H9 (cell line): ENCODE measurements around the gene SLC23A3. TPM values are rescaled to one million over a fixed set of nuclear protein-coding genes. Genes with fewer than 3 reads are reported as not detected.
A peak's percentile ranks its signal among the peaks of the same experiment; 100 is the strongest.

Experiments
- DNase-seq: peaks from one replicate; pipeline ENCODE4 v3.0.0-alpha.2; 2017
- H2AFZ ChIP-seq: one replicate; pipeline ENCODE4 v1.6.1; 2013; ENCODE audit warnings: mild to moderate bottlenecking, low read length, control low read depth, moderate library complexity
- H2AK5ac ChIP-seq: 2 replicates; pipeline ENCODE4 v1.6.1; 2013; ENCODE audit warnings: low read length, control low read depth, mixed read lengths; ENCODE audit not compliant: insufficient read length
- H2BK120ac ChIP-seq: one replicate; pipeline ENCODE4 v1.6.1; 2013; ENCODE audit warnings: low read depth, mild to moderate bottlenecking, low read length, control low read depth, inconsistent platforms; ENCODE audit not compliant: poor library complexity, severe bottlenecking
- H2BK12ac ChIP-seq: 2 replicates; pipeline ENCODE4 v1.6.1; 2013; ENCODE audit warnings: low read length, control low read depth, mixed read lengths, low read depth; ENCODE audit not compliant: insufficient read length
- H2BK15ac ChIP-seq: 2 replicates; pipeline ENCODE4 v1.6.1; 2013; ENCODE audit warnings: low read depth, low read length, control low read depth
- H2BK20ac ChIP-seq: one replicate; pipeline ENCODE4 v1.6.1; 2013; ENCODE audit warnings: low read depth, mild to moderate bottlenecking, low read length, control low read depth, inconsistent platforms; ENCODE audit not compliant: poor library complexity, severe bottlenecking
- H2BK5ac ChIP-seq: 2 replicates; pipeline ENCODE4 v1.6.1; 2013; ENCODE audit warnings: low read length, control low read depth, mixed read lengths; ENCODE audit not compliant: insufficient read length
- H3K14ac ChIP-seq: 2 replicates; pipeline ENCODE4 v1.6.1; 2013; ENCODE audit warnings: low read length, control low read depth; ENCODE audit not compliant: insufficient read depth
- H3K18ac ChIP-seq: 2 replicates; pipeline ENCODE4 v1.6.1; 2013; ENCODE audit warnings: low read depth, mild to moderate bottlenecking, mixed read lengths, low read length, control low read depth; ENCODE audit not compliant: insufficient read length
- H3K23ac ChIP-seq: 2 replicates; pipeline ENCODE4 v1.6.1; 2013; ENCODE audit warnings: low read length, control low read depth, mixed read lengths, low read depth; ENCODE audit not compliant: insufficient read length
- H3K23me2 ChIP-seq: 2 replicates; pipeline ENCODE4 v1.6.1; 2013; ENCODE audit warnings: low read depth, mild to moderate bottlenecking, mixed read lengths, low read length, control low read depth; ENCODE audit not compliant: insufficient read length, poor library complexity, severe bottlenecking
- H3K27ac ChIP-seq: 2 replicates; pipeline ENCODE4 v1.5.1; 2013; ENCODE audit warnings: low read length, control low read depth, mixed read lengths, low read depth; ENCODE audit not compliant: insufficient read length
- H3K27me3 ChIP-seq: 2 replicates; pipeline ENCODE4 v1.6.1; 2013; ENCODE audit warnings: low read length, control low read depth, inconsistent platforms; ENCODE audit not compliant: insufficient read depth
- H3K4ac ChIP-seq: 2 replicates; pipeline ENCODE4 v1.6.1; 2013; ENCODE audit warnings: low read depth, mild to moderate bottlenecking, control low read depth, inconsistent platforms, low read length, moderate library complexity
- H3K4me1 ChIP-seq: 2 replicates; pipeline ENCODE4 v1.6.1; 2013; ENCODE audit warnings: low read length, control low read depth, inconsistent platforms; ENCODE audit not compliant: insufficient read depth
- H3K4me2 ChIP-seq: 2 replicates; pipeline ENCODE4 v1.6.1; 2013; ENCODE audit warnings: low read length, control low read depth, mixed read lengths; ENCODE audit not compliant: insufficient read length, insufficient read depth
- H3K56ac ChIP-seq: 2 replicates; pipeline ENCODE4 v1.6.1; 2013; ENCODE audit warnings: low read depth, mild to moderate bottlenecking, mixed read lengths, low read length, control low read depth; ENCODE audit not compliant: insufficient read length
- H3K79me1 ChIP-seq: 2 replicates; pipeline ENCODE4 v1.6.1; 2013; ENCODE audit warnings: low read depth, mild to moderate bottlenecking, moderate library complexity, low read length, control low read depth, inconsistent platforms; ENCODE audit not compliant: insufficient read depth, poor library complexity, severe bottlenecking
- H3K79me2 ChIP-seq: 2 replicates; pipeline ENCODE4 v1.6.1; 2013; ENCODE audit warnings: low read length, control low read depth, inconsistent platforms; ENCODE audit not compliant: insufficient read depth
- H3K9ac ChIP-seq: 2 replicates; pipeline ENCODE4 v1.6.1; 2013; ENCODE audit warnings: low read length, control low read depth, mixed read lengths; ENCODE audit not compliant: insufficient read length; ENCODE audit errors: extremely low read depth
- H3K9me3 ChIP-seq: one replicate; pipeline ENCODE4 v1.6.1; 2013; ENCODE audit warnings: low read depth, low read length, inconsistent platforms; ENCODE audit not compliant: control insufficient read depth
- H3T11ph ChIP-seq: one replicate; pipeline ENCODE4 v1.6.1; 2013; ENCODE audit warnings: mild to moderate bottlenecking, low read length, control low read depth, inconsistent platforms
- H4K20me1 ChIP-seq: one replicate; pipeline ENCODE4 v1.6.1; 2013; ENCODE audit not compliant: control insufficient read depth, insufficient read length, insufficient read depth
- H4K5ac ChIP-seq: 2 replicates; pipeline ENCODE4 v1.6.1; 2013; ENCODE audit warnings: low read depth, mild to moderate bottlenecking, mixed read lengths, low read length, control low read depth; ENCODE audit not compliant: insufficient read length
- H4K8ac ChIP-seq: replicated peaks from 2 replicates; pipeline ENCODE4 v1.6.1; 2013; ENCODE audit warnings: low read length, control low read depth, mixed read lengths, low read depth; ENCODE audit not compliant: insufficient read length
- H4K91ac ChIP-seq: 2 replicates; pipeline ENCODE4 v1.6.1; 2013; ENCODE audit warnings: low read depth, mild to moderate bottlenecking, moderate library complexity, mixed read lengths, low read length, control low read depth; ENCODE audit not compliant: insufficient read length
- H3K27ac Mint-ChIP-seq, 3 experiments: 2 replicates in 2 of 3; 3 replicates in 1 of 3; pipeline ENCODE4 v1.8.0; 2020 to 2021; ENCODE audit warnings: mixed read lengths in 3 of 3, mild to moderate bottlenecking in 1 of 3, moderate library complexity in 1 of 3
- H3K27me3 Mint-ChIP-seq: 2 replicates; pipeline ENCODE4 v1.8.0; 2021; ENCODE audit warnings: low read depth, mild to moderate bottlenecking, moderate library complexity, mixed read lengths
- H3K36me3 Mint-ChIP-seq, 3 experiments: 2 replicates in 2 of 3; 3 replicates in 1 of 3; pipeline ENCODE4 v1.8.0; 2020 to 2021; ENCODE audit warnings: low read depth in 3 of 3, mixed read lengths in 3 of 3; ENCODE audit not compliant: insufficient read depth in 1 of 3
- H3K4me1 Mint-ChIP-seq, 2 experiments: 2 replicates each; pipeline ENCODE4 v1.8.0; 2020; ENCODE audit warnings: mixed read lengths in 2 of 2
- H3K4me3 Mint-ChIP-seq, 2 experiments: 2 replicates in 1 of 2; 3 replicates in 1 of 2; pipeline ENCODE4 v1.8.0; 2020 to 2021; ENCODE audit warnings: mild to moderate bottlenecking in 2 of 2, mixed read lengths in 2 of 2, moderate library complexity in 1 of 2
- H3K9me3 Mint-ChIP-seq, 2 experiments: 2 replicates in 1 of 2; 3 replicates in 1 of 2; pipeline ENCODE4 v1.8.0; 2020; ENCODE audit warnings: mild to moderate bottlenecking in 2 of 2, mixed read lengths in 2 of 2, moderate library complexity in 1 of 2
- CTCF ChIP-seq: fragments of 200-600 bp; sonication (generic); conservative IDR thresholded peaks from 3 replicates; pipeline ENCODE4 v1.8.0; 2021; ENCODE audit warnings: antibody characterized with exemption, mild to moderate bottlenecking
- WGBS: extraction: QIAGEN DNeasy Blood & Tissue Kit; methylation state at CpG from one replicate; pipeline ENCODE4 v1.1.7; 2013; ENCODE audit warnings: missing lambda C conversion rate, low lambda C conversion rate, mixed read lengths; ENCODE audit not compliant: insufficient read length; ENCODE audit errors: extremely low coverage; 5-methylcytosine and 5-hydroxymethylcytosine counted together
- total RNA-seq: library from RNA; stranded (reverse); gene quantifications from 2 replicates; pipeline ENCODE4 v1.2.1, GENCODE V29; 2021

Gene SLC23A3
- total RNA-seq, 1 experiment from 2014 or later: 1.2 TPM

DNA sequence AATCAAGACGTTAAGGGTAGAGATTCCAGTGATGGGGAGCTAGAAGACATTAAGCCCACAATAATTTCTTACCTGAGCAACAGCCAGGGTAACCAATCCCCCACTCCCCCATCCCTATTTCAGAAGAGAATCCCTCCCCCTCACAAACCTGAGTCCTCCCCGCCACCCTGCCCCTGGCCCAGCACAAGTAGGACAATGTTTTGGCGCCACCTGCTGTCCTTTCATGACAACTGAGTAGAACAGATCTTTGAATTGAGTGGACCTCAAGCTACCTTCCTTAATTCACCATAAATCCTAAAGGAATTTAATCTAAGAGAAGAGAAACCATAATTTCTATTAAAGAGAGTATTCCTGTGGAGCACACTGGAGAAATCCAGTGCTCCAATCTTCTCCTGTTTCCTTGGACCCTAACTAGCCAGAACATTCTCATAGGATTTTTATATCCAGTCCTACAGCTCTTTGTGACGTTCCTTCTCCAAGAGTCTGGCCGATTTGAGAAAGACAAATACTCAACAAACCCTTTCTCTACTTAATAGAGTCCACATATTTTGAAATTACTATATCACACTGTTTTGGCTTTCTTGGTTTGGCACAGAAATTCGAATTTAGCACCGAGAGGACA, 50.3 kb downstream of the SLC23A3 start:
- H3K27me3 Mint-ChIP-seq: no peaks in the 10 kb centered on the region
- H3K4me3 Mint-ChIP-seq: no peak overlapping the region
- Histone ChIP-seq H2BK15ac (no peak overlapping the region), H3K27me3 (no peaks in the 10 kb centered on the region), H2BK12ac (no peak overlapping the region), H3K14ac (no peak overlapping the region), H4K91ac (no peak overlapping the region), H2BK5ac (no peak overlapping the region), H3K23ac (no peak overlapping the region), H3K4ac (no peak overlapping the region), H4K20me1 (no peaks in the 10 kb centered on the region), H3K23me2 (no peaks in the 10 kb centered on the region), H3T11ph (no peak overlapping the region), H3K79me2 (no peaks in the 10 kb centered on the region), H2BK20ac (no peak overlapping the region), H4K8ac (no peak overlapping the region), H2BK120ac (no peak overlapping the region), H3K4me2 (no peak overlapping the region), H3K79me1 (no peaks in the 10 kb centered on the region), H3K9me3 (no peaks in the 10 kb centered on the region), H4K5ac (no peak overlapping the region), H3K27ac (no peak overlapping the region), H3K9ac (no peak overlapping the region), H3K18ac (no peak overlapping the region), H3K56ac (no peak overlapping the region), H2AK5ac (no peak overlapping the region), H3K4me1 (0 out of 2 replicates have a peak, but pooled peaks cover 4% of the 10 kb centered on the region), H2AFZ (no peak overlapping the region)
- DNase-seq: peak; percentile 61
- no peaks in the 10 kb centered on the region for H3K9me3 Mint-ChIP-seq
- peak overlapping the region in 1 of 3 experiments; percentile 36; a peak in 1 of 7 replicates for H3K27ac Mint-ChIP-seq
- no CpG with 5 or more reads among the region's 7 CpGs for WGBS
- peaks cover 8 to 17% of the 10 kb centered on the region in 2 experiments; a peak in 3 of 4 replicates for H3K4me1 Mint-ChIP-seq
- H3K36me3 Mint-ChIP-seq: no peaks in the 10 kb centered on the region
- TF ChIP-seq CTCF: peak; percentile 86
